SH-SY5Y (cell line): ENCODE results near the gene FAM13A.

Experiments used
- GATA2 ChIP-seq: IDR thresholded peaks from 2 replicates; pipeline ENCODE4 v1.6.1; 2011; ENCODE audit warnings: mild to moderate bottlenecking, low read depth, low read length
- GATA3 ChIP-seq: IDR thresholded peaks from 2 replicates; pipeline ENCODE4 v1.6.1; 2011; ENCODE audit warnings: low read depth, mild to moderate bottlenecking, low read length, moderate library complexity

- TF ChIP-seq GATA3, result no peak
- TF ChIP-seq GATA2, result no peak
Observed at GRCh38 chr4:88859191-88859812, 197.7 kb downstream of the FAM13A start.
